Natural killer cell (primary cell): ENCODE measurements around the gene MAP3K19. TPM values are rescaled to one million over a fixed set of nuclear protein-coding genes. Genes with fewer than 3 reads are reported as not detected.
A peak's percentile ranks its signal among the peaks of the same experiment; 100 is the strongest.

Experiments used
- ATAC-seq, 3 donors: fragments of 150-1000 bp in 2 of 3; fragments of 200-7000 bp in 1 of 3; cut with Tn5 transposase; 1 replicate in 1 of 3; 2 replicates in 2 of 3; pipeline ENCODE4 v1.10.0; 2021; ENCODE audit warnings: mild to moderate bottlenecking in 2 of 3, moderate library complexity in 2 of 3
- DNase-seq, 2 donors: peaks; one replicate each; pipeline versions ENCODE4 v3.0.0 to v3.0.0-alpha.2; 2013 to 2021; ENCODE audit warnings: mixed read lengths in 1 of 2
- H3K27ac ChIP-seq: one replicate; pipeline ENCODE4 v1.5.1; 2013; ENCODE audit warnings: mild to moderate bottlenecking, low read length
- H3K27me3 ChIP-seq: one replicate; pipeline ENCODE4 v1.6.1; 2013; ENCODE audit warnings: low read length; ENCODE audit not compliant: control insufficient read depth, insufficient read depth
- H3K36me3 ChIP-seq: one replicate; pipeline ENCODE4 v1.6.1; 2013; ENCODE audit warnings: low read length; ENCODE audit not compliant: control insufficient read depth, insufficient read depth
- H3K4me1 ChIP-seq: one replicate; pipeline ENCODE4 v1.6.1; 2013; ENCODE audit warnings: low read length; ENCODE audit not compliant: control insufficient read depth, insufficient read depth
- H3K4me3 ChIP-seq: one replicate; pipeline ENCODE4 v1.5.1; 2013; ENCODE audit warnings: low read length
- H3K9me3 ChIP-seq: one replicate; pipeline ENCODE4 v1.6.1; 2013; ENCODE audit warnings: low read length; ENCODE audit not compliant: control insufficient read depth, insufficient read depth
- H3K27ac Mint-ChIP-seq, 2 donors: one replicate each; pipeline ENCODE4 v1.8.0; 2022; ENCODE audit warnings: mild to moderate bottlenecking in 2 of 2, mixed read lengths in 2 of 2, moderate library complexity in 1 of 2
- H3K27me3 Mint-ChIP-seq, 2 donors: one replicate each; pipeline ENCODE4 v1.8.0; 2022; ENCODE audit warnings: low read depth in 2 of 2, mixed read lengths in 2 of 2
- H3K36me3 Mint-ChIP-seq: one replicate; pipeline ENCODE4 v1.8.0; 2022; ENCODE audit warnings: mixed read lengths
- H3K4me1 Mint-ChIP-seq, 2 donors: one replicate each; pipeline ENCODE4 v1.8.0; 2022; ENCODE audit warnings: mixed read lengths in 2 of 2
- H3K4me3 Mint-ChIP-seq: one replicate; pipeline ENCODE4 v1.8.0; 2022; ENCODE audit warnings: mild to moderate bottlenecking, moderate library complexity, mixed read lengths
- H3K9me3 Mint-ChIP-seq, 2 donors: one replicate each; pipeline ENCODE4 v1.8.0; 2022; ENCODE audit warnings: mixed read lengths in 2 of 2
- WGBS: methylation state at CpG from one replicate; pipeline ENCODE4 v1.1.7; 2013; ENCODE audit warnings: missing lambda C conversion rate; ENCODE audit not compliant: insufficient coverage; 5-methylcytosine and 5-hydroxymethylcytosine counted together
- intact Hi-C: fragments of 100-400 bp; cut with micrococcal nuclease; formaldehyde crosslinking; loops from one replicate; pipeline ENCODE4 v1.14.2; 2022
- total RNA-seq, 4 donors: library from RNA; stranded (reverse); fragments of 120-200 nt in 1 of 4; gene quantifications; one replicate each; pipeline versions ENCODE4 v1.2.3 to v1.2.4, GENCODE V29; 2013 to 2022
- TF ChIP-seq, protein P1 (sequence below): fragments of 200-600 bp; IDR thresholded peaks from one replicate; pipeline ENCODE4 v1.8.0; 2022; ENCODE audit warnings: antibody characterized with exemption

MAP3K19 gene
- total RNA-seq, 3 donors from 2014 or later (not counting 1 experiment from before 2014, with no cell fraction given): not detected

DNA sequence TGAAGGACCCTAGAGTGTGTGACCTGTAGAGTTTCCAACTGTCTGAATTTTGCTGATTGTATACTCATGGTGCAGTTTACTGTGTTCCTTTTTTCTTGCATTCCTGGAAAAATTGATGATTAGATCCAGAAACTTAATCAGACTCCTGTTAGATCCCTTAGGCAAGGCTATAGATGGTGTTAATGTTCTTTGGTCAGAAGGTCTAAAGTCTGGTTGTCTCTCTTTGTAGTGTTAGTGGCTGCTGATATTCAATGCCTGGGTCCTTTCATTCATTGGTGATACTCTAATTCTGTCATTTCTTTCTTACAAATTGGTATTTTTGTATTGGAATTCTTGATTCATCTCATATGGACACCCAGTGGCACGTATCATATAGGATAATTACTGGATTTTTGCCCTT, 122.3 kb downstream of the MAP3K19 start:
- TF ChIP-seq, protein P1, sequence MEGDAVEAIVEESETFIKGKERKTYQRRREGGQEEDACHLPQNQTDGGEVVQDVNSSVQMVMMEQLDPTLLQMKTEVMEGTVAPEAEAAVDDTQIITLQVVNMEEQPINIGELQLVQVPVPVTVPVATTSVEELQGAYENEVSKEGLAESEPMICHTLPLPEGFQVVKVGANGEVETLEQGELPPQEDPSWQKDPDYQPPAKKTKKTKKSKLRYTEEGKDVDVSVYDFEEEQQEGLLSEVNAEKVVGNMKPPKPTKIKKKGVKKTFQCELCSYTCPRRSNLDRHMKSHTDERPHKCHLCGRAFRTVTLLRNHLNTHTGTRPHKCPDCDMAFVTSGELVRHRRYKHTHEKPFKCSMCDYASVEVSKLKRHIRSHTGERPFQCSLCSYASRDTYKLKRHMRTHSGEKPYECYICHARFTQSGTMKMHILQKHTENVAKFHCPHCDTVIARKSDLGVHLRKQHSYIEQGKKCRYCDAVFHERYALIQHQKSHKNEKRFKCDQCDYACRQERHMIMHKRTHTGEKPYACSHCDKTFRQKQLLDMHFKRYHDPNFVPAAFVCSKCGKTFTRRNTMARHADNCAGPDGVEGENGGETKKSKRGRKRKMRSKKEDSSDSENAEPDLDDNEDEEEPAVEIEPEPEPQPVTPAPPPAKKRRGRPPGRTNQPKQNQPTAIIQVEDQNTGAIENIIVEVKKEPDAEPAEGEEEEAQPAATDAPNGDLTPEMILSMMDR: no peak
- Histone ChIP-seq H3K27ac (no peak overlapping the region), H3K4me3 (no peak overlapping the region), H3K27me3 (no peaks in the 10 kb centered on the region), H3K4me1 (peaks cover 13% of the 10 kb centered on the region), H3K9me3 (no peaks in the 10 kb centered on the region), H3K36me3 (peaks cover 8% of the 10 kb centered on the region)
- DNase-seq (no peak), ATAC-seq (no peak)
- no CpG with 5 or more reads among the region's 1 CpG for WGBS
- H3K27me3 Mint-ChIP-seq: no peaks in the 10 kb centered on the region
- peak overlapping the region in 1 of 2 donors; percentile 4 for H3K27ac Mint-ChIP-seq
- no peaks in the 10 kb centered on the region for H3K36me3 Mint-ChIP-seq
- H3K4me3 Mint-ChIP-seq: no peak overlapping the region
- intact Hi-C loops: no loop called here
- H3K9me3 Mint-ChIP-seq: no peaks in the 10 kb centered on the region
- H3K4me1 Mint-ChIP-seq: peaks cover 72 to 78% of the 10 kb centered on the region in 2 donors

DNA sequence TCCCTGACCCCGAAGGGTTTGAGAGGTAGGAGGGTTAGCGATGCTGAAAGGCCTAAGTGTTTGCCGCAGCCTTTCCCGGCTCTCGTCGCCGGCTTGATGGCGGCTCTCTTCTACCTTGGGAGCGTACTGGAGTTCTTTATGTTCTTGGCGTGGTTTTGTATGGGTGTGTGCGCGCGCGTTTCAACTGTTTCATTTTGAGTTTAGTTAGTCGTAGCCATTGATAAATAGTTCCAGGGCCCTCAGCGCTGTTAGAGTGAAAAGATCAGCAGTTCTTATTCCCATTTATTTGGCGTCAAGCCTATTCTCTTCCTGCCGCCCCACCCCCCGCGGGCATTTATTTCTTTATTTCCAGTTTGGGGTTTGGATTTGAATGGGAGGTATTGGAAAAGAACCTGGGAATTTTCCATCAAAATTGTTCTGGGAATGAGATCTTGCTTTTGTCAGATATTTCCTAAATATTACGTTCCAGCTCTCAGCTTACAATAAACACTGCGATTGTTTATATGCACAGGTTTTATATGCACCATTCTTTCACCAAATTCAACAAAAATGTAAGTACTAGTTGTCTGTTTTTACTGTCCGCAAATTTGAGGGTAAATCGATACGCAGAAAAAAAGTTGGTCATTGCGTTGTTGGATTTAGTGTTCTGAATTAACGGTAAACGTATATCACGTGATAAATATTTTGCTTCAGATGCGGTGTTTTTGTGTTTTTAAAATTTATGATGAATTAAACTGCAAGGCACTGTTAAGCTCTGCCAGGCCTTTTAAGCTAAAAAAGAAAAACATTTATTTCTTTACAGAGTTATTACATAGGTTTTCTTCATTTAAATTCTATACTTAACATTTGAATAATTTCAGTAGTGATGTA, 127.7 kb downstream of the MAP3K19 start:
- peak in 1 of 2 donors; percentile 63 for DNase-seq
- Mint-ChIP-seq H3K27me3 (peaks cover 0 to under 1% of the 10 kb centered on the region in 2 donors), H3K27ac (peak overlapping the region; percentile 93 to 100), H3K36me3 (peaks cover 9% of the 10 kb centered on the region), H3K4me3 (peak overlapping the region; percentile 99), H3K9me3 (peaks cover 0 to 1% of the 10 kb centered on the region in 2 donors), H3K4me1 (peaks cover 55 to 63% of the 10 kb centered on the region in 2 donors)
- Histone ChIP-seq H3K36me3 (peaks cover 4% of the 10 kb centered on the region), H3K4me3 (peak overlapping the region; percentile 92), H3K9me3 (no peaks in the 10 kb centered on the region), H3K27ac (peak overlapping the region; percentile 98), H3K27me3 (no peaks in the 10 kb centered on the region), H3K4me1 (peaks cover 22% of the 10 kb centered on the region)
- intact Hi-C loops: loop anchor here (2.0 kb wide), 1 partner anchor 249 kb away; no protein-coding TSS in a partner anchor
- TF ChIP-seq, protein P1: no peak
- WGBS: 2% methylated on average over 25 of the region's 30 CpGs
- ATAC-seq: no peak

DNA sequence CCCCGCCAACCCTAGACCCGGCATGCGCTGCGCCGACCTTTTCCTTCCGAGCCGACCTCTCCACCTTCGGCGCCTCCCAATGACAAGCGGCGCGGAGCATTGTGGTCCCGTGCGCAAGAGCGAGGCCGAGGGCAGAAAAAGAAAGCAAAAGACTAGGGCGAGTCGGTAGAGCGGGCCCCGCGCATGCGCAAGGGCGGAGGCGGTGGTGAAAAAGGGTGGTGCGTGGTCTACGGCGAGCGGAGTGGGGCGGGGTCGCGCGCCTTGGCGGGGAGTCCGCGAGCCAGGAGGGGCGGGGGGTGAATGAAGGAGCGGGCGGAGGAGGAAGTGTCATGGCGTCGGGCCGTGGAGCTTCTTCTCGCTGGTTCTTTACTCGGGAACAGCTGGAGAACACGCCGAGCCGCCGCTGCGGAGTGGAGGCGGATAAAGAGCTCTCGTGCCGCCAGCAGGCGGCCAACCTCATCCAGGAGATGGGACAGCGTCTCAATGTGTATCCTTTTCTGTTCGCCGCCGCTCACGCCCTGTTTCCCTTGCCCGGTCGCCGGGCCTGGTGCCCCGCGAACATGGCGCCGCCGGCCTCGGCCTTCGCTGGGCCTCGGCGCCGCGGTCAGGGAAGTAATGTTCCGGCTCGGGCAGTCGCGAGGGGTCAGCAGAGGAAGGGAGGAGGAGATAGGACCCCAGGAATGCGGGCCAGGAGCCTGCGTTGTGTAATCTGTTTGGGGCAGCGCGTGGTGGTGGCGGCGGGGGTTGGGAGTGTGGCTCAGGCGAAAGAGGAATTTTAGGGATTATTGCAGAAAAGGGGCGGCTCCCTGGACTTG, 128.5 kb downstream of the MAP3K19 start, which contains the start of gene CCNT2:
CCNT2 (plus strand) TSS at position 297 of the 815 bp plus-strand sequence; CDS start at position 330, 33 bp downstream.
- no peaks in the 10 kb centered on the region for H3K27me3 ChIP-seq
- Mint-ChIP-seq H3K4me3 (peak within 1 kb of the TSS; percentile 99), H3K36me3 (peaks cover 9% of the 10 kb centered on the region), H3K27me3 (peaks cover 4 to 9% of the 10 kb centered on the region in 2 donors), H3K27ac (peak within 1 kb of the TSS; percentile 93 to 100), H3K4me1 (peaks cover 46 to 56% of the 10 kb centered on the region in 2 donors), H3K9me3 (peaks cover 0 to 2% of the 10 kb centered on the region in 2 donors)
- TF ChIP-seq, protein P1: no peak
- peaks cover 2% of the 10 kb centered on the region for H3K36me3 ChIP-seq
- under 1% methylated on average over 83 of the region's 83 CpGs for WGBS
- peak; percentile 81 to 93 (median 82) for ATAC-seq
- no peaks in the 10 kb centered on the region for H3K9me3 ChIP-seq
- intact Hi-C loops: loop anchor here (1.0 to 2.0 kb wide), 4 partner anchors 134 to 823 kb away; partner anchors contain the start of genes RAB3GAP1 and UBXN4
- H3K27ac ChIP-seq: peak within 1 kb of the TSS; percentile 98
- peak; percentile 99 to 100 for DNase-seq
- H3K4me1 ChIP-seq: peaks cover 22% of the 10 kb centered on the region
- H3K4me3 ChIP-seq: peak within 1 kb of the TSS; percentile 92
